ENCODE results near the gene SALL4.

GRCh38 chr20:51749674-51750036 is 52.7 kb downstream of the SALL4 start:
- TF ChIP-seq GATA2 (IDR thresholded peaks at IDR 0.05; ENCODE audit: low read depth, low read length), result no peak
- no peak for TF ChIP-seq GATA3 (IDR thresholded peaks at IDR 0.05; ENCODE audit: low read depth, low read length)

Measured in SH-SY5Y (cell line).